K562 (cell line): ENCODE results near the gene EPS8L1. TPM values are rescaled to one million over a fixed set of nuclear protein-coding genes. Genes with fewer than 3 reads are reported as not detected.

Experiments used
- CAMTA2 ChIP-seq: fragments of 250-450 bp; sonication (Bioruptor Pico); conservative IDR thresholded peaks from 2 replicates; pipeline ENCODE4 v1.5.1; 2022
- CSDE1 ChIP-seq, 2 experiments: fragments of 450-650 bp; IDR thresholded peaks; 2 replicates each; pipeline ENCODE4 v1.6.1; 2016; ENCODE audit warnings: mild to moderate bottlenecking in 1 of 2
- ELK3 ChIP-seq: fragments of 450-650 bp; formaldehyde crosslinking; IDR thresholded peaks from 2 replicates; pipeline ENCODE4 v1.4.0; 2020; ENCODE audit warnings: mild to moderate bottlenecking
- GABPA ChIP-seq: fragments of 200-800 bp; sonication (Bioruptor generic); conservative IDR thresholded peaks from 2 replicates; pipeline ENCODE4 v1.6.1; 2016; ENCODE audit warnings: low read depth, missing genetic modification characterization, missing compliant biosample characterization
- GTF2F1 ChIP-seq: IDR thresholded peaks from 2 replicates; pipeline ENCODE4 v1.6.1; 2011; ENCODE audit warnings: low read depth, low read length, improper control_type of control experiment
- HMGN3 ChIP-seq: IDR thresholded peaks from 2 replicates; pipeline ENCODE4 v1.6.1; 2011; ENCODE audit warnings: borderline replicate concordance, low read depth, mild to moderate bottlenecking, mixed read lengths, low read length; ENCODE audit not compliant: insufficient read length; ENCODE audit errors: extremely low read depth
- KLF1 ChIP-seq: fragments of 450-650 bp; IDR thresholded peaks from 2 replicates; pipeline ENCODE4 v1.6.1; 2016; ENCODE audit warnings: missing genetic modification characterization, missing compliant biosample characterization
- MTA3 ChIP-seq: fragments of 450-650 bp; formaldehyde crosslinking; IDR thresholded peaks from 2 replicates; pipeline ENCODE4 v1.6.1; 2017; ENCODE audit warnings: mild to moderate bottlenecking, borderline replicate concordance
- MXI1 ChIP-seq: IDR thresholded peaks from 2 replicates; pipeline ENCODE4 v1.6.1; 2011; ENCODE audit warnings: low read depth, mild to moderate bottlenecking, improper control_type of control experiment, low read length
- NELFE ChIP-seq: IDR thresholded peaks from 2 replicates; pipeline ENCODE4 v1.6.1; 2011; ENCODE audit warnings: mild to moderate bottlenecking; ENCODE audit not compliant: insufficient read depth, insufficient read length
- NFIC ChIP-seq: fragments of 450-650 bp; IDR thresholded peaks from 2 replicates; pipeline ENCODE4 v1.6.1; 2017; ENCODE audit warnings: mild to moderate bottlenecking, inconsistent platforms
- POLR2G ChIP-seq: fragments of 200-400 bp; formaldehyde crosslinking; IDR thresholded peaks from 2 replicates; pipeline ENCODE4 v1.6.1; 2017; ENCODE audit warnings: low read depth, mild to moderate bottlenecking, antibody characterized with exemption, low read length, moderate library complexity
- RAD21 ChIP-seq, 2 experiments: fragments of 250-450 bp in 1 of 2; fragments of 450-650 bp in 1 of 2; sonication (Bioruptor Pico) in 1 of 2; formaldehyde crosslinking in 1 of 2; IDR thresholded peaks in 1 of 2; conservative IDR thresholded peaks in 1 of 2; 2 replicates each; pipeline versions ENCODE4 v1.4.0 to v1.8.0; 2020 to 2022; ENCODE audit warnings: mild to moderate bottlenecking in 2 of 2, moderate library complexity in 1 of 2
- RBFOX2 ChIP-seq: fragments of 200-400 bp; formaldehyde crosslinking; IDR thresholded peaks from 2 replicates; pipeline ENCODE4 v1.6.1; 2017; ENCODE audit warnings: low read depth, mild to moderate bottlenecking, low read length, moderate library complexity
- RNF2 ChIP-seq: sonication (generic); IDR thresholded peaks from 2 replicates; pipeline ENCODE4 v1.6.1; 2016
- SMAD4 ChIP-seq: fragments of 250-450 bp; sonication (Bioruptor Pico); conservative IDR thresholded peaks from 2 replicates; pipeline ENCODE4 v1.8.0; 2021; ENCODE audit warnings: inconsistent platforms, mild to moderate bottlenecking, moderate library complexity
- TAF9B ChIP-seq: fragments of 450-650 bp; IDR thresholded peaks from 2 replicates; pipeline ENCODE4 v1.6.1; 2018; ENCODE audit warnings: mild to moderate bottlenecking; ENCODE audit not compliant: partially characterized antibody
- TBP ChIP-seq: optimal IDR thresholded peaks from 2 replicates; pipeline ENCODE3; 2011; ENCODE audit warnings: low read depth, low read length, improper control_type of control experiment
- TOE1 ChIP-seq, 2 experiments: fragments of 450-650 bp in 1 of 2; sonication (generic) in 1 of 2; formaldehyde crosslinking in 1 of 2; IDR thresholded peaks; 2 replicates each; pipeline versions ENCODE4 v1.7.1 to v1.8.0; 2016 to 2022; ENCODE audit warnings: borderline replicate concordance in 2 of 2, mild to moderate bottlenecking in 2 of 2, antibody characterized with exemption in 1 of 2, inconsistent platforms in 1 of 2, low read depth in 1 of 2, missing genetic modification reagents in 1 of 2, moderate library complexity in 1 of 2
- ZBTB5 ChIP-seq: fragments of 450-650 bp; IDR thresholded peaks from 2 replicates; pipeline ENCODE4 v1.6.1; 2017; ENCODE audit warnings: antibody characterized with exemption
- polyA plus RNA-seq, 8 experiments: library from polyadenylated mRNA; depleted of rRNA in 4 of 8; stranded (reverse) in 5 of 8; unstranded in 3 of 8; fragments of >200 nt; fragmentation: Nextera tagmentation in 2 of 8; fragmentation: Illumina TruSeq in 1 of 8; extraction: Ambion mirVana in 2 of 8; extraction: Trizol in 1 of 8; gene quantifications; 2 replicates each; pipeline versions ENCODE4 v1.2.1 to v1.2.3, GENCODE V29; 2011 to 2014; ENCODE audit warnings: inconsistent platforms in 1 of 8, missing spikeins in 1 of 8
- total RNA-seq, 7 experiments: library from RNA; depleted of rRNA in 6 of 7; stranded (reverse); fragments of >200 nt in 6 of 7; fragmentation: Illumina TruSeq in 2 of 7; extraction: Trizol in 2 of 7; gene quantifications; 2 replicates each; pipeline versions ENCODE4 v1.2.1 to v1.2.3, GENCODE V29; 2011 to 2021; ENCODE audit warnings: low replicate concordance in 1 of 7

The EPS8L1 gene
- total and polyA plus RNA-seq, 9 of the 15 experiments (the other 6 are each of a cell fraction or from before 2014, with no cell fraction given) = 0.35 to 22.1 (median 11.9) TPM

- TF ChIP-seq ZBTB5 (no peak), NELFE (no peak), HMGN3 (no peak), KLF1 (tag) (no peak), RBFOX2 (peak; percentile 77), SMAD4 (CRISPR knock-in tag) (no peak), GABPA (tag) (peak; percentile 80), NFIC (peak; percentile 9; the same call in 1 of the 2 replicates), TBP (peak; percentile 30), MXI1 (0 out of 2 replicates have a peak, but pooled peaks have one; percentile 14), TOE1 (IDR thresholded peaks at IDR 0.05; ENCODE audit: borderline replicate concordance) (no peak), TOE1 (CRISPR knock-in tag; IDR thresholded peaks at IDR 0.05; ENCODE audit: borderline replicate concordance, low read depth) (no peak), RNF2 (no peak), CAMTA2 (CRISPR knock-in tag) (no peak), CSDE1 (IDR thresholded peaks at IDR 0.05) (0 out of 4 replicates have a peak, but pooled peaks of 1 of the 2 experiments have one; percentile 51), POLR2G (peak; percentile 72), MTA3 (peak; percentile 44), TAF9B (peak; percentile 15), RAD21 (CRISPR knock-in tag; conservative IDR thresholded peaks at IDR 0.05 in 1 of 2, IDR thresholded peaks at IDR 0.05 in 1 of 2) (peak in 1 of 2 experiments; percentile 6; a peak in 1 of 4 replicates), ELK3 (CRISPR knock-in tag) (no peak), GTF2F1 (0 out of 2 replicates have a peak, but pooled peaks have one; percentile 50)
These were observed 48.0 kb upstream of the EPS8L1 start (continued) for GRCh38 chr19:55027472-55028337.
